ENCODE results near the gene PIRT. TPM values are rescaled to one million over a fixed set of nuclear protein-coding genes. Genes with fewer than 3 reads are reported as not detected.
A peak's percentile ranks its signal among the peaks of the same experiment; 100 is the strongest.
"Not testable (repeated sequence)": the region's sequence is repeated elsewhere in the genome, so short reads cannot be mapped to it uniquely, and the experiment has no call there.

The PIRT gene
- total RNA-seq, 1 donor from 2014 or later: not detected

- TF ChIP-seq, protein P1, sequence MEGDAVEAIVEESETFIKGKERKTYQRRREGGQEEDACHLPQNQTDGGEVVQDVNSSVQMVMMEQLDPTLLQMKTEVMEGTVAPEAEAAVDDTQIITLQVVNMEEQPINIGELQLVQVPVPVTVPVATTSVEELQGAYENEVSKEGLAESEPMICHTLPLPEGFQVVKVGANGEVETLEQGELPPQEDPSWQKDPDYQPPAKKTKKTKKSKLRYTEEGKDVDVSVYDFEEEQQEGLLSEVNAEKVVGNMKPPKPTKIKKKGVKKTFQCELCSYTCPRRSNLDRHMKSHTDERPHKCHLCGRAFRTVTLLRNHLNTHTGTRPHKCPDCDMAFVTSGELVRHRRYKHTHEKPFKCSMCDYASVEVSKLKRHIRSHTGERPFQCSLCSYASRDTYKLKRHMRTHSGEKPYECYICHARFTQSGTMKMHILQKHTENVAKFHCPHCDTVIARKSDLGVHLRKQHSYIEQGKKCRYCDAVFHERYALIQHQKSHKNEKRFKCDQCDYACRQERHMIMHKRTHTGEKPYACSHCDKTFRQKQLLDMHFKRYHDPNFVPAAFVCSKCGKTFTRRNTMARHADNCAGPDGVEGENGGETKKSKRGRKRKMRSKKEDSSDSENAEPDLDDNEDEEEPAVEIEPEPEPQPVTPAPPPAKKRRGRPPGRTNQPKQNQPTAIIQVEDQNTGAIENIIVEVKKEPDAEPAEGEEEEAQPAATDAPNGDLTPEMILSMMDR (IDR thresholded peaks at IDR 0.05; ENCODE audit: unreplicated experiment): no peak
- peaks cover 20% of the 10 kb centered on the region for H3K9me3 Mint-ChIP-seq (ENCODE audit: unreplicated experiment)
- peaks cover 2% of the 10 kb centered on the region for H3K27me3 Mint-ChIP-seq (ENCODE audit: unreplicated experiment)
- no peak for DNase-seq (ENCODE audit: low spot score)
- H3K4me1 Mint-ChIP-seq (ENCODE audit: unreplicated experiment): no peaks in the 10 kb centered on the region
- H3K4me3 Mint-ChIP-seq (ENCODE audit: unreplicated experiment): no peak overlapping the region
- H3K27ac Mint-ChIP-seq (ENCODE audit: unreplicated experiment): no peak overlapping the region
- H3K36me3 Mint-ChIP-seq (ENCODE audit: low read depth, unreplicated experiment): no peaks in the 10 kb centered on the region
Measured at GRCh38 chr17:10871914-10872313, 34.0 kb upstream of the PIRT start.

DNA sequence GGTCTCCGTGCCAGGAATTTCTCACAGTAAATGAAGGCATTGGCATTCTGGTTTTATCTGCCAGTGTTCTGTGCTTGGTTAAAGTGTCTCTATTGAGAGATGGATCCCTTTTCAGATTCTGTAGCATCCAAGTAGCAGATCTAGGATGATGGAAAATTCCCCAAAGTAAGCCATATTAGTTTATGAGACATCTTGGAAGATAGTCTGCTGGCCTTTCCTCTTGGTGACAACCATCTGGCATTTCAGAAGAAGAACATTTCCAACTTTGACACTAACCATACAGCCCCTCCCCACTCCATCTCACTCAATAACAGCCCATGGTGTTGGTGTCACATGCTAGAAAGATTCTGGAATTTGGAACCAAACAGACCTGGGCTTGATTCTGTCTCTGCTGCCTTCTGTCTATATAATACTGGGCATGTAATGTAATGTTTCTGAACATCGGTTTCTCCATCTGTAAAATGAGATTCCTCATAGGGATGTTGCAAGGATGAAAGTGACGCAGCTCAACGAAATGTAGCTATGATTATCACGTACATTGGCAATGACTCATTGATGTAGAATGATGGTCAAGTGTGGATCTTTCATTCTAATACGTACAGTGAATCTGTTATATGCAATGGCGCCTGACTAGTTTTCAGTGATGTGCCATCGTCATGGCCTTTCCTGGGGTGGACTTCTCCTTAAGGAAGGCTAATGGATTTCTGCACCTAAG is 32.6 kb upstream of the PIRT start:
- no peak overlapping the region for H3K27ac Mint-ChIP-seq (ENCODE audit: unreplicated experiment)
- H3K27me3 Mint-ChIP-seq (ENCODE audit: unreplicated experiment): peaks cover 2% of the 10 kb centered on the region
- H3K4me1 Mint-ChIP-seq (ENCODE audit: unreplicated experiment): no peaks in the 10 kb centered on the region
- TF ChIP-seq, protein P1 (IDR thresholded peaks at IDR 0.05; ENCODE audit: unreplicated experiment): no peak
- DNase-seq (ENCODE audit: low spot score): no peak
- H3K36me3 Mint-ChIP-seq (ENCODE audit: low read depth, unreplicated experiment): no peaks in the 10 kb centered on the region
- H3K9me3 Mint-ChIP-seq (ENCODE audit: unreplicated experiment): peaks cover 20% of the 10 kb centered on the region
- no peak overlapping the region for H3K4me3 Mint-ChIP-seq (ENCODE audit: unreplicated experiment)

- H3K36me3 Mint-ChIP-seq (ENCODE audit: low read depth, unreplicated experiment); H3K4me1 Mint-ChIP-seq (ENCODE audit: unreplicated experiment); H3K27ac Mint-ChIP-seq (ENCODE audit: unreplicated experiment); H3K4me3 Mint-ChIP-seq (ENCODE audit: unreplicated experiment); DNase-seq (ENCODE audit: low spot score); H3K27me3 Mint-ChIP-seq (ENCODE audit: unreplicated experiment): not testable (repeated sequence)
- H3K9me3 Mint-ChIP-seq (ENCODE audit: unreplicated experiment): peaks cover 20% of the 10 kb centered on the region
Measured at GRCh38 chr17:10868744-10869143, 30.9 kb upstream of the PIRT start.

DNA sequence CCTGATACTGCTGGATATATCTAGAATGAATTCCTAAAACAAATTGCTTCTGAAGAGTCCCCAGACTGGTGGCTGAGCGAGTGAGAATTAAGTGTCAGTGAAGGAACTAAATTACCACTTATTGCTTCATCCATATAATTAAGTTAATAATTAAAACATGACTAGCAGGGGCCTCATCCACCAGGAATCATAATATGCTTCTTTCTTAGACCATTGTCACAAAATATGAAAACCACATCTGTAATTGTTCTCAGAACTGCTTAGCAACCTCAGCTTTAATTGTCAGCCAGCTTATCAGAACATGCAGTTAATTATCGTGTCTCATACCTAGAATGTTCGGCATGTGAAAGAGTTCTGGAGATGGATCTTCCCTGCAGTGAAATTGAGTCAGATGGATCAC is 21.2 kb upstream of the PIRT start:
- peaks cover 4% of the 10 kb centered on the region for H3K27me3 Mint-ChIP-seq (ENCODE audit: unreplicated experiment)
- H3K4me3 Mint-ChIP-seq (ENCODE audit: unreplicated experiment): no peak overlapping the region
- TF ChIP-seq, protein P1 (IDR thresholded peaks at IDR 0.05; ENCODE audit: unreplicated experiment): no peak
- no peak for DNase-seq (ENCODE audit: low spot score)
- no peaks in the 10 kb centered on the region for H3K4me1 Mint-ChIP-seq (ENCODE audit: unreplicated experiment)
- H3K27ac Mint-ChIP-seq (ENCODE audit: unreplicated experiment): no peak overlapping the region
- no peaks in the 10 kb centered on the region for H3K36me3 Mint-ChIP-seq (ENCODE audit: low read depth, unreplicated experiment)
- H3K9me3 Mint-ChIP-seq (ENCODE audit: unreplicated experiment): peaks cover 2% of the 10 kb centered on the region

- no peak for DNase-seq (ENCODE audit: low spot score)
- H3K27ac Mint-ChIP-seq (ENCODE audit: unreplicated experiment): no peak overlapping the region
- peaks cover 6% of the 10 kb centered on the region for H3K9me3 Mint-ChIP-seq (ENCODE audit: unreplicated experiment)
- H3K4me1 Mint-ChIP-seq (ENCODE audit: unreplicated experiment): no peaks in the 10 kb centered on the region
- H3K27me3 Mint-ChIP-seq (ENCODE audit: unreplicated experiment): peaks cover 2% of the 10 kb centered on the region
- no peaks in the 10 kb centered on the region for H3K36me3 Mint-ChIP-seq (ENCODE audit: low read depth, unreplicated experiment)
- TF ChIP-seq, protein P1 (IDR thresholded peaks at IDR 0.05; ENCODE audit: unreplicated experiment): no peak
- no peak overlapping the region for H3K4me3 Mint-ChIP-seq (ENCODE audit: unreplicated experiment)
Measured at GRCh38 chr17:10857976-10858375, 20.1 kb upstream of the PIRT start.

- DNase-seq (ENCODE audit: low spot score); H3K27me3 Mint-ChIP-seq (ENCODE audit: unreplicated experiment); H3K27ac Mint-ChIP-seq (ENCODE audit: unreplicated experiment); H3K36me3 Mint-ChIP-seq (ENCODE audit: low read depth, unreplicated experiment); H3K9me3 Mint-ChIP-seq (ENCODE audit: unreplicated experiment): not testable (repeated sequence)
- H3K4me3 Mint-ChIP-seq (ENCODE audit: unreplicated experiment): peak overlapping the region; percentile 12
- H3K4me1 Mint-ChIP-seq (ENCODE audit: unreplicated experiment): peaks cover 13% of the 10 kb centered on the region
Measured at GRCh38 chr17:10846636-10847035, 8.7 kb upstream of the PIRT start.
